Activated CD4-positive, CD25-positive, alpha-beta regulatory T cell (primary cell): Measurements from ENCODE around the gene SRCAP.

Experiments
- DNase-seq, 4 experiments: peaks; one replicate each; lab custom pipeline; 2025; lab: John Stamatoyannopoulos, UW

SRCAP gene

DNA sequence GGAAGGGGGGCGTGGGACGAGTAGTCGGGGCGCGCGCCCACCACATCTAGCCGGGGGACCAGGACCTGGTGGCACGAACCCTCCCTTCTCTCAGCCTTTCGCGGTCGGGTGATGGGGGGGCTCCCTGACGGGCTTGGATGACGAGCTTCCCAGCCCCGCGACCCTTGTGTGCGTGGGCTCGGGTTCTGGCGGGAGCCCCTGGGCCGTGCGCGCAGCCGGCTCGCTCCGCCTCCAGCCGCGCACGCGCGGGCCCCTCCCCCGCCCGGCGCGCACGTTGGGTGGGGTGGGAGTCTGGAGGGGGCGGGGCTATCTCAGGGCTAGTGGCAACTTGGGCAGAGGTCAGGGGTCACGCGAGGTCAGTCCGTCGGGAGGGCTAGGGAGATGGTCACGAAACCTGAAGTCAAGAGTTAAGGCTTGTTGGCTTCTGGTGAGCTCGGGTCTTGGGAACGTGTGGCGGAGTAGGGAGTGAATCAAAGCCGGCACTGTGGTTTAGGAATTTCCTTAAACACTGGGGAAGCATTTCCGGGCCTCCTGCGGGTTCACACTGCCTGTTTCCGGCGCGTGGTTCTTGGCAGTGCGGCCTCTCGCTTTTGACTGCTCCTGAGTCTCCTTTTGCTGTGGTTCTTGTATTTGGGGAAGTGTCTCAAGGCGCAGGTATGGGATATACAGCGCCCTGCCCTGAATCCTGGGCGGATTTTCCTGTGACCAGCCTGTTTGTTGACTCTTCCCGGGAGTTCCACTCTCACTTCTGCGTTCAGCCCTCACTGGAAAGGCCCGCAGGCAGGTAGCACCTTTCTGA is at the start of gene SRCAP:
TSS of gene SRCAP (plus strand) at position 356 of the 799 bp plus-strand sequence. CDS start 1,654 bp downstream, outside the sequence.
- peak; percentile 58 to 72 (median 65) for DNase-seq

GRCh38 chr16:30649725-30650368 is 49.1 kb upstream of the SRCAP start:
- DNase-seq: peak in 1 of 4 experiments; percentile 27

DNA sequence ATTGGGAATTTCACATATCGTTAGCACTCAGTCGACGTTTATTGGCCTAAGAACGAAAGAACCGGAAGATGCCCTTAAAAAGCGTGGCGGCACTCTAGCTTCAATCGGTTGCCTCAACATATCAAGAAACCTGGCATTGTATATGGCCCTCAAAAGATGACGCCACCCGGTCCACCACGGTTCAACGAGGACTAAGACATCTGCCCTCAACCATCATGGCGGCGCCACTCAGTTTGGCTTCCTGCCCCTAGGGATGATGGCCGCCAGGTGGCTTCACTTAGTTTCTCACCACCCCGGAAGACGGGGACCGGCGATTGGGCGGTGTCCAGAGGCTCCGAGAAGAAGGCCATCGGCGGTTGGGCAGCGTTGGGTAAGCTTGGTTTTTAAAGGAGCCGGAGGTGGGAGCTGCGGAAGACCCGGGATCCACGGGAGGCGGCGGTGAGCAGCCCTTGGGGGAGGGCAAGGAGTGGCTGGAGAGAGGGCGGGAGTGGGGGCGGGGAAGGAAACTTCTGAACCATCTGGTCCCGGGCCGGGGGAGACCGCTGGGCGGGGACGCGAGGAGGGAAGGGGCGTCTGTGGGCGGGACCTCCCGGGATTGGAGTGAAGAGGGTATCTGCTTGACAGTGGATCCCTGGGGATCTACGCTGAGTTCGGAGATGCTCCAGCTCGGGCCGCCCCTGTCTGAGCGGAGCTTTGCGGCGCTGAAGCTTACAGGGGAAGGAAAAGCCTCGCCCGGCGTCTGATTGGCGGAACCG is 48.4 kb upstream of the SRCAP start, which contains the start of gene PRR14:
TSS of gene PRR14 (plus strand) at position 592 of the 755 bp plus-strand sequence. CDS start 686 bp downstream, outside the sequence.
- peak; percentile 90 to 97 (median 96) for DNase-seq

GRCh38 chr16:30651124-30652004 is 47.6 kb upstream of the SRCAP start:
- peak; percentile 49 to 66 (median 52) for DNase-seq

DNA sequence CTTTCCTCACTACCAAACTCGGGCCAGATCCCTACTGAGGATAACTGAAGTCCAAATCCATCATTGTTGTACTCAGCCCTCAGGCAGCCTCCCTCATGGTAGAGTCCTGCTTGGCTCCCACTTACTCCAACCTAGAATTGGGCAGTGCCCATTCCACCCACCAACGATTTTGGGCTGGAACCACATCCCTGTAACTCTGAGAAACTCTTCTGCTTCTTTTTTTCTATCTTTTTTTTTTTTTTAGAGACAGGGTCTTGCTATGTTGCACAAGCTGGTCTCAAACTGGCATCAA is 47.0 kb upstream of the SRCAP start:
- no peak for DNase-seq

GRCh38 chr16:30652718-30653117 is 46.3 kb upstream of the SRCAP start:
- no peak for DNase-seq

- DNase-seq: no peak
These were observed 44.1 kb upstream of the SRCAP start for GRCh38 chr16:30654856-30655255.

- DNase-seq: no peak
These were observed 43.1 kb upstream of the SRCAP start for GRCh38 chr16:30655815-30656347.

DNA sequence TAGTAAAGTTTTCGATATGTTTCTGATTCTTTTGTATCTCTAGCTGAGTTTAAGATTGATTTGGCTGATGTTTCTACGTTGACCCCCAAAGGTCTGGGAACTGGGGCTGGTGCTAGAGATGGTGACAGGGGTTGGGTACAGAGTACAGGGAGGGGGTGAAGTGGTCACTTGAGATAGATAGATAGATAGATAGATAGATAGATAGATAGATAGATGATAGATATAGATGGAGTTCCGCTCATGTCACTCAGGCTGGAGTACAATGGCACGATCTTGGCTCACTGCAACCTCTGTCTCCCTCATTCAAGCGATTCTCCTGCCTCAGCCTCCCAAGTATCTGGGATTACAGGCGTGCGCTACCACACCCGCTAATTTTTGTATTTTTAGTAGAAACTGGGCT is 42.6 kb upstream of the SRCAP start:
- DNase-seq: no peak

DNA sequence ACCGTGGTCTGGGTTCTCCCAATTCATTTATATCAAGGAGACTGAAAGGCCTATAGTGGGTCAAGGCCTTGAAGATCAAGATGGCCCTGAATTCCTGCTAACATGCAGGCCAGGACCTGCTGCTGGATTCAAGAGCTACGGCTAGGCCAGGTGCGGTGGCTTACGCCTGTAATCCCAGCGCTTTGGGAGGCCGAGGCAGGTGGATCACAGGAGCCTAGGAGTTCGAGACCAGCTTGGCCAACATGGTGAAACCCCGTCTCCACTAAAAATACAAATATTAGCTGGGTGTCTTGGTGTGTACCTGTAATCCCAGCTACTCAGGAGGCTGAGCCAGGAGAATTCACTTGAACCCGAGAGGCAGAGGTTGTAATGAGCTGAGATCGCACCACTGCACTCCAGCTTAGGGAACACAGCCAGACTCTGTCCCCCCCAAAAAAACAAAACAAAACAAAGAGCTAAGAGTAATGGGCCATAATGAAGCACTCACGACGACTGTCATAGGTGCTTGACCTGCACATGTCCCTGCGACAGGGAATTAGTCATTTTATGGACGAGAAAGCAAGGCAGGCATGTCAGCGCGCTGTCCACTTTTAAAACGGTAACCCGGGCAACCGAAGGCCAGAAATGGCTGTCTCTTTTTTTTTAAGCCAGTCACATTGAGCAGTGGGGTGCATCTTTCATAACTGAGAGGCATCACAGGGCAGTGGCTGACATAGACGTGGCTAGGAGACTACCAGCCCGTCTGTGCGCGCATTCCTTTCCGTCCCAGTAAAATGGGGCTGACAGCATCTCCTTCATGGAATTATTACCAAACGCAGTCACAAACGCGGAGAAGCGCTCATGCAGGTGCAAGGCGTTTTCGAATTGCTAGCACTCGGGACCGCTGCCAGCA is 41.8 kb upstream of the SRCAP start:
- no peak for DNase-seq

GRCh38 chr16:30657866-30658730 is 40.9 kb upstream of the SRCAP start, which contains the start of gene FBRS:
TSS of gene FBRS (plus strand) at chr16:30658431. CDS start at chr16:30659519, 1,088 bp downstream.
- DNase-seq: peak; percentile 98 to 100 (median 100)

GRCh38 chr16:30658731-30659506 is 40.1 kb upstream of the SRCAP start:
- peak in 3 of 4 experiments; percentile 61 to 71 (median 61) for DNase-seq

DNA sequence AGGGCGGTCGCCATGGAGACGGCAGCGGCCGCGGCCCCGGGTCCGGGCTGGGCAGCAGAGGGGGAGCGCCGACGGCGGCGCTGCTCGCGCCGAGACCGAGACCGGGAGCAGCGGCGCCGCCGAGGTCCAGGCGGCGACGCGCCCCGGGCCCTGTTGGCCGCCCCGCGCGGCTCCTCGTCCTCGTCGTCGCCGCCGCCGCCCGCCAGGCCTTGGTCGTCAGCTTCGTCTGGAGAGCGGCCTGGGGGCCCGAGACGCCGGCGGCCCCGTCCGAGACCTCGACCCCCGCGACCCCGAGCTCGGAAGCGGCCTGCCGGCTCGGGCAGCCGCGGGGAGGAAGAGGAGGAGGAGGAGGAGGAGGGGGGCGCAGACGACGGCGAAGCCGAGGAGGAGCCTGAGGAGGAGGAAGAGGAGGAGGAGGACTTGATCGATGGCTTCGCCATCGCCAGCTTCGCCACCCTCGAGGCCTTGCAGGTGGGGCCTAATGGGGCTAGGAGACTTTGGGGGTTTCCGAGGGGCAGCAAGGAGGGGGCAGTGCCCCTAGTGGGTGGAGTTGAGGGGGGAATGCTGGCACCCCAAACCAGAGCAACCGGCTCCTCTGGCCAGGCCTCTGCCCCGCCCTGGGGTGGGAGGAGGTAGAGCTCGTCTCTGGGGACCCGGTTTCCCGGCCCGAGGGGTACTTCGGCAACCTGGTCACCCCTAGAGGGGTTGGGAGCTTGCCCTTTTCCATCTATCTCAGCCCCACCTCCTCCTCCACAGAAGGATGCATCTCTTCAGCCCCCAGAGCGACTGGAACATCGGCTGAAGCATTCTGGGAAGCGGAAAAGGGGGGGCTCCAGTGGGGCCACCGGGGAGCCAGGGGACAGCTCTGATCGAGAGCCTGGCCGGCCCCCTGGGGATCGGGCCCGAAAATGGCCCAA is 39.2 kb upstream of the SRCAP start:
- peak in 3 of 4 experiments; percentile 21 to 28 (median 24) for DNase-seq

DNA sequence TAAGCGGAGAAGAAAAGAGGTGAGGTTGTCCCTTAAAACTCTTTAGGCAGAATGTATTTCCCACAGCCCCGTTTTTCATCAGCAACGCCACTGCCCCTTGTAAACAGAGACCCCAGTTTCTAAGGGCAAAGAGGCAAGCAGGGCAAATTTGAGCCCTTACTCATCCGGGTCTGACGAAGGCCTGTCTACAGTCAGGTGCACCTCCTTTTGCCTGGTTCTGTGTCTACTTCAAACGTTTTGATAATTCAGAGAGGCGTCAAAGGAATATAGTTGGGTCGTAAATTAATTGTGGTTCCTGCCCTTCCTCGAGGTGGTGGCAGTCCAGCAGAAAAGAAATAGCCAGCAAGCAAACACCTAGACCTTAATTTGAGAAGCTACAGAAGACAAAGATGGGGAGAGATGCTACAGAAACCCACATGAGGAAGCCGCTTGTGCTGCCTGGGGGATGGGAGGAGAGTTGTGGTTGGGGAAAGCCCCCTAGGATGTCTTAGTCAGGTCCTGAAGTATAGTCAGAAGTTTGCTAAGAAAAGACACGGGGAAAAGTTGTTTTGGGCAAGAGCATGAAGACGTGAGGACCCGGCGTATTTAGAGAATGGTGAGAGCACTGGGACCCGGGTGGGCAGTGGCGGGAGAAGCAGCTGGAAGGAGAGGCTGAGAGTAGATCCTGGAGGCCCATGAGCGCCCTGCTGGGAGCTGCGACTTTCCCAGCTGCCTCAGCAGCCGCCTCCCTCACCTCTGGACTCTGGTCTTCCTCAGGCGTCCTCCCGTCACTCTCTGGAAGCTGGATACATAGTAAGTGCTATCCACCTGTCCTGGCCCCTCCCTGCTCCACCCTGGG is 38.3 kb upstream of the SRCAP start:
- peak; percentile 31 to 54 (median 46) for DNase-seq

DNA sequence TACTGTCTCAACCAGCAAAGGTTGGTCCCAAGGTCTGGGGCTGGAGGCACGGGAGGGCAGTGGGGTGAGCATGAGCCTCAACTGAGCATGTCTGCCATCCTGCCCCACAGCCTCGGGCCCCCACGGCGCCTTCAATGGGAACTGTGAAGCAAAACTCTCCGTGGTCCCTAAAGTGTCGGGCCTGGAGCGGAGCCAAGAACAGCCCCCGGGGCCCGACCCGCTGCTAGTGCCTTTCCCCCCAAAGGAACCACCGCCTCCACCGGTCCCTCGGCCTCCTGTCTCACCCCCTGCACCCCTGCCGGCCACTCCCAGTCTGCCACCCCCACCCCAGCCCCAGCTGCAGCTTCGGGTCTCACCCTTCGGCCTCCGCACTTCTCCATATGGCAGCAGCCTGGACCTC is 36.5 kb upstream of the SRCAP start:
- no peak for DNase-seq

DNA sequence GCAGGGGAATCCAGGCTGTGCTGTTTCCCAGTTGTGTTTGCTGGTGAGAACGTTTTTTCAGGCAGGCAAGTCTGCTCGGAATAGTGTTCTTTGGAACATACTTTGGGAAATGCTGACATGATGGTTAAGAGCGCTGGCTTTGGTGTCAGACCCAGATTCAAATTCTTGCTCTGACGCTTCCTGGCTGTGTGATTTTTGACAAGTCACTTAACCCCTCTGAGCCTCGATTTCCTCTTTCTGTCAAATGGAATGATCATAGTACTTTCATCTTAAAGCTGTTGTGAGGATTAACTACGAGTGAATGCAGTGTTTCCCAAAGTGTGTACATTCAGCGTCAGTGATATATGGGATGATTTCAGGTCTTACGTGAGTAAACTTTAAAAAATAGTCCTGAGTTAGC is 35.9 kb upstream of the SRCAP start:
- DNase-seq: no peak
